ENCODE measurements around the gene GPR179.

GRCh38 chr17:38324141-38324697, 19.5 kb downstream of the GPR179 start:
- TF ChIP-seq ZNF121 (CRISPR knock-in tag; IDR thresholded peaks at IDR 0.05) = no peak
- TF ChIP-seq CTCF (IDR thresholded peaks at IDR 0.05) = no peak
- TF ChIP-seq ATF6 (CRISPR knock-in tag; IDR thresholded peaks at IDR 0.05) = no peak
- no peak for TF ChIP-seq ZNF281 (CRISPR knock-in tag; IDR thresholded peaks at IDR 0.05)
- TF ChIP-seq NR2C2 (CRISPR knock-in tag; IDR thresholded peaks at IDR 0.05) = no peak
- TF ChIP-seq ATF2 (CRISPR knock-in tag; IDR thresholded peaks at IDR 0.05; ENCODE audit: borderline replicate concordance, low read depth) = no peak
